Lower lobe of right lung (tissue), 2 donors: ENCODE measurements around the gene UBASH3B. TPM values are rescaled to one million over a fixed set of nuclear protein-coding genes. Genes with fewer than 3 reads are reported as not detected.
A peak's percentile ranks its signal among the peaks of the same experiment; 100 is the strongest.

ENCODE experiments used
- ATAC-seq, 2 donors: fragments of 200-7000 bp; cut with Tn5 transposase; one replicate each; pipeline ENCODE4 v1.9.1; 2020 to 2022; ENCODE audit warnings: mild to moderate bottlenecking in 2 of 2, moderate library complexity in 2 of 2
- DNase-seq: peaks from one replicate; pipeline ENCODE4 v3.0.0-alpha.2; 2020
- H3K27ac ChIP-seq: fragments of 200-600 bp; one replicate; pipeline ENCODE4 v1.8.0; 2022
- H3K27me3 ChIP-seq: fragments of 200-600 bp; one replicate; pipeline ENCODE4 v1.8.0; 2022; ENCODE audit warnings: low read depth
- H3K36me3 ChIP-seq: fragments of 200-600 bp; one replicate; pipeline ENCODE4 v1.8.0; 2022; ENCODE audit warnings: mild to moderate bottlenecking
- H3K4me1 ChIP-seq: fragments of 200-600 bp; one replicate; pipeline ENCODE4 v1.8.0; 2022
- H3K4me3 ChIP-seq: fragments of 200-600 bp; one replicate; pipeline ENCODE4 v1.8.0; 2022; ENCODE audit warnings: mild to moderate bottlenecking
- H3K9me3 ChIP-seq: fragments of 200-600 bp; one replicate; pipeline ENCODE4 v1.8.0; 2022
- intact Hi-C: fragments of 100-400 bp; cut with DNase I; formaldehyde crosslinking; loops from one replicate; pipeline ENCODE4 v1.11.0; 2022
- total RNA-seq: library from RNA; stranded (reverse); fragmentation: NEBNext Ultra II Directional; extraction: Animal tissue kit (Norgen Biotek cat#: 25700); gene quantifications from one replicate; pipeline ENCODE4 v1.2.1, GENCODE V29; 2021
- TF ChIP-seq, protein P1 (sequence below): fragments of 200-600 bp; IDR thresholded peaks from one replicate; pipeline ENCODE4 v1.8.0; 2022; ENCODE audit warnings: antibody characterized with exemption, mild to moderate bottlenecking
- donor health status: DM: no; HTN: yes; CAD: no; lungs with severe emphysema.

UBASH3B gene
- total RNA-seq, 1 donor from 2014 or later: 64.7 TPM

DNA sequence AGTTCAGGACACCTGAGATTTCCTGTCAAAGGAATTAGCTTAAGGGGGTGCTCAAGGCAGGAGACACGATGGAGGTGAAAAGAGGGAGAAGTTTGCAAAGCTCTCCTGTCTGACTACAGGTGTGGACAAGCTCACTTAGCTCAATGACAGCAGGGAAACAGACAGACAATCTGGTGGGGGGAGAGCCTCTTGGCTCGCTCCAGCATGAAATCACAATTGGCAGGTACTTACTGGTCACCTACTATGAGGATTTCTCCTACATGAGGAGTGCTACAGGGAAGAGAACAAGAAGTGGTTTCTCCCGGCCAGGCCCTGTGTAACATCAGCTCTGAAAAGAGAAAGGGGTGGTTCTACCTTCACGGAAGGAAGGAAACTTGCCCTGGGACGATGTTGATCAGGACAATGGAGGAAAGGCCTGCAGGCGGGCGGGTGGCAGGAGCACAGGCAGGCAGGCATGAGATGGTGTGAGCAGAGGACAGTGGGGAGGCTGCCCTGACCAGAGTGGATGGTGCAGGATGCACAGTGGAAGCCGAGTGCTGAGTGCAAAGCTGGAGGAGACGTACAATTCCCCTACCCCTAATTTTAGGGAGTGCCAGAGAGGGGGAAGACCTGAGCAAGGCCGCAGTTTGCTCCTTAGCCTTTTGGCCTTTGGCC, 124.9 kb downstream of the UBASH3B start:
- H3K4me3 ChIP-seq: peak overlapping the region; percentile 37
- peaks cover 7% of the 10 kb centered on the region for H3K36me3 ChIP-seq
- H3K9me3 ChIP-seq: no peaks in the 10 kb centered on the region
- TF ChIP-seq, protein P1, sequence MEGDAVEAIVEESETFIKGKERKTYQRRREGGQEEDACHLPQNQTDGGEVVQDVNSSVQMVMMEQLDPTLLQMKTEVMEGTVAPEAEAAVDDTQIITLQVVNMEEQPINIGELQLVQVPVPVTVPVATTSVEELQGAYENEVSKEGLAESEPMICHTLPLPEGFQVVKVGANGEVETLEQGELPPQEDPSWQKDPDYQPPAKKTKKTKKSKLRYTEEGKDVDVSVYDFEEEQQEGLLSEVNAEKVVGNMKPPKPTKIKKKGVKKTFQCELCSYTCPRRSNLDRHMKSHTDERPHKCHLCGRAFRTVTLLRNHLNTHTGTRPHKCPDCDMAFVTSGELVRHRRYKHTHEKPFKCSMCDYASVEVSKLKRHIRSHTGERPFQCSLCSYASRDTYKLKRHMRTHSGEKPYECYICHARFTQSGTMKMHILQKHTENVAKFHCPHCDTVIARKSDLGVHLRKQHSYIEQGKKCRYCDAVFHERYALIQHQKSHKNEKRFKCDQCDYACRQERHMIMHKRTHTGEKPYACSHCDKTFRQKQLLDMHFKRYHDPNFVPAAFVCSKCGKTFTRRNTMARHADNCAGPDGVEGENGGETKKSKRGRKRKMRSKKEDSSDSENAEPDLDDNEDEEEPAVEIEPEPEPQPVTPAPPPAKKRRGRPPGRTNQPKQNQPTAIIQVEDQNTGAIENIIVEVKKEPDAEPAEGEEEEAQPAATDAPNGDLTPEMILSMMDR: no peak
- intact Hi-C loops: no loop called here
- DNase-seq (no peak), ATAC-seq (peak; percentile 4 to 22)
- peak overlapping the region; percentile 5 for H3K27ac ChIP-seq
- peaks cover 24% of the 10 kb centered on the region for H3K4me1 ChIP-seq
- no peaks in the 10 kb centered on the region for H3K27me3 ChIP-seq

DNA sequence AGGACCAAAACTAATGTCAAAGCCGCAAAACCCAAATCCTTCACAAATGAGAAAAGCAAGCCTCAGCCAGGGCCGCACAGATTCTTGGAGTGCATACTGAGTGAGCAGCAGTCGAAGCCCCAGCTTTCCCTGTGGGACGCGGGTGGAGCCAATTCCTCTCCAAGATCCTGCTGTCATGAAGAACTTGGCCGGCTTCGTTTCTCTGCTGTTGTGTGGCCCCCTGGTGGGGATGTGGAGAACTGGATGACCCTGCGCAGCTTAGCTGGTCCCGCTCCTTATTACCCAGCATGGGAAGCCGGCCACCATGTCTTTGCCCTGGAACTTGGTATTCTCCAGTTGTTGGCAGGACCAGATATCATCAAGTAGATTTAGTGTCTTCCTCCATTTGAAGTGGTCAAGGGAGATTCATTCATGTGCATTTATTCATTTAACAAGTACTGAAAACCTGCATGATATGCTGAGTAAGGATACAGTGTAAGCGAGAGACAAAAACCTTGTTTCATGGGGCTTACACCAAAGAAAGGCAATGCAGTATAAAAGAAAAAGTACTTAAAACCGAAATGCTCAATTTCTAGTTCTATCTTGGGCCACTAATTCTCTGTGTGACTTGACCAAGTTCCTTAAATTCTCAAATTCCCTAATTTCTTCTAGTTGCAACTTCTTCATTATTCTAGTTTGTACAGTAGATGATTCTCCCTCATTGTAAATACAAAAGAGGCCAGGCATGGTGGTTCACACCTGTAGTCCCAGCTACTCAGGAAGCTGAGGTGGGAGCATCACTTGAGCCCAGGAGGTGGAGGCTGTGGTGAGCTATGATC, 126.1 kb downstream of the UBASH3B start:
- intact Hi-C loops: no loop called here
- peak; percentile 87 to 94 for ATAC-seq
- Histone ChIP-seq H3K36me3 (peaks cover 7% of the 10 kb centered on the region), H3K27me3 (no peaks in the 10 kb centered on the region), H3K4me3 (peak overlapping the region; percentile 37), H3K4me1 (peaks cover 24% of the 10 kb centered on the region), H3K9me3 (no peaks in the 10 kb centered on the region), H3K27ac (peak overlapping the region; percentile 18)
- TF ChIP-seq, protein P1: peak; percentile 95
- peak; percentile 87 for DNase-seq

DNA sequence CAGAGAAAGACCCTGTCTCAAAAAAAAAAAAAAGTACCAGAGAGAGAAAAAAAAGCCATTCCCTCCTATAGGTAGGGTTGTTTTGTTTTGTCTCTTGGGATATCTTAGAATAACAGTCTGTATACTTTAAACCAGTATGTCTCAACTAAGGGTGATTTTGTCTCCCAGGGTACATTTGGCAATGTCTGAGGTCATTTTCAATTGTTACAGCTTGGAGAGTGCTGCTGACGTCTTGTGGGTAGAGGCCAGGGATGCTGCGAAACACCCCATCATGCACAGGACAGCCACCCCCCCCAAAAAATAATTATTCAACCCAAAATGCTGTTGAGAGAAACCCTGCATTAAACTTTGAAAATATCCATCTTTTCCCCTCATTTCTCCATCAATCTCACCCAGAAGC, 126.7 kb downstream of the UBASH3B start:
- TF ChIP-seq, protein P1: no peak
- peaks cover 23% of the 10 kb centered on the region for H3K4me1 ChIP-seq
- DNase-seq (no peak), ATAC-seq (peak; percentile 35 to 50)
- H3K27ac ChIP-seq: peak overlapping the region; percentile 18
- no peak overlapping the region for H3K4me3 ChIP-seq
- no peaks in the 10 kb centered on the region for H3K9me3 ChIP-seq
- no peaks in the 10 kb centered on the region for H3K27me3 ChIP-seq
- intact Hi-C loops: no loop called here
- H3K36me3 ChIP-seq: peaks cover 7% of the 10 kb centered on the region

DNA sequence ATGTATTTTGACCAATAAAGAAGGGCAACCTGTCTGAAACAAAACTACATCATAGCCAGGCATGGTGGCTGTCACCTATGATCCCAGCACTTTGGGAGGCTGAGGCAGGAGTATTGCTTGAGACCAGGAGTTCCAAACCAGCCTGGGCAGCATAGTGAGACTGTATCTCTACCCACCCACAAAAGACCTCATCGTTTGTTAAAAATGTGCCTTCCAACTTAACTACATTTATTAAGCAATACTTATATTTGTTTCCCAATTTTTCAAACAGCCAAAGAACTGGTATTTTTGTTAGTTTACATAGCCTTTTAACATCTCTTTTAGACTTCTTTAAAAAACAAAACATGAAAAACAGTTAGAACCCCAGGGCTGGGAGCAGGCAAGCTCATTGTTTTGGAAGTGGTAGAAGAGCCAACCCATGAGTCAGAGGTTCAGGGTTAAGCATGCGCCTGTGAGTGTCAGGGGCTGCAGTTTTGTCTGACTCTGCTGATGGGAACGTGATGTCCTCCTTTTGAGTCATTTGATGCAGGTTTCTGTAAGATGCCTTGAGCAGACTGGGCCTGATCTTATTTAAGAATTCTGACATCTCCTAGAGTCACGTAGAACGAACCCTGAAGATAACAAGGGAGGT, 128.9 kb downstream of the UBASH3B start:
- Histone ChIP-seq H3K4me1 (peaks cover 16% of the 10 kb centered on the region), H3K36me3 (peaks cover 14% of the 10 kb centered on the region), H3K9me3 (no peaks in the 10 kb centered on the region), H3K4me3 (no peak overlapping the region), H3K27me3 (no peaks in the 10 kb centered on the region), H3K27ac (peak overlapping the region; percentile 61)
- DNase-seq: no peak
- TF ChIP-seq, protein P1: no peak
- intact Hi-C loops: no loop called here
- ATAC-seq: peak; percentile 4 to 34

DNA sequence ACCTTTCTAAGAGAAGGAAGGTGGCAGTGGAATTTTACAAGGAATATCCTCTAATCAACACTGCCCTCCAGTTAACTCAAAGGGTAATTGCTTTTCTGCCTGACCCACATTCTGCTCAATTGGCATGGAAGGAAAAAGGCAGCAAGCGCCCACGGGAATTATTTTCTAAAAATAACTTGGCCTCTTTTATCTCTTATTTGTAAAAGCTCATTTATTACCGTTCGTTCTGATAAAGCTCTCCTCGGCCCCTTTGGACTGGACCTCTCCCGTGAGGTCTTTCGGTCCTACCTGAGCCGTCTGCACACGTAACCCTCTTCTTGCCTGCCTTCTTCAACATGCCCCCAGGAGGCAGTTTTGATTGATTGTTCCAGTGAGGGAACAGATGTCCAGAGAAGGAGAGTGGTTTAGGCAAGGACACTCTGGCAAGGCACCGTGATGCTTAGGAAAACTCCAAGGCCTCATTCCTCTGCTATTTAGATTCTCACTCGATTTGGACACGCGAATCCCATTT, 129.6 kb downstream of the UBASH3B start:
- no peak for DNase-seq
- H3K9me3 ChIP-seq: no peaks in the 10 kb centered on the region
- intact Hi-C loops: no loop called here
- H3K27ac ChIP-seq: peak overlapping the region; percentile 61
- no peaks in the 10 kb centered on the region for H3K27me3 ChIP-seq
- no peak for ATAC-seq
- H3K36me3 ChIP-seq: peaks cover 20% of the 10 kb centered on the region
- no peak overlapping the region for H3K4me3 ChIP-seq
- H3K4me1 ChIP-seq: peaks cover 16% of the 10 kb centered on the region
- TF ChIP-seq, protein P1: no peak
